Measurements from ENCODE around the gene RAB25. TPM values are rescaled to one million over a fixed set of nuclear protein-coding genes. Genes with fewer than 3 reads are reported as not detected.

The RAB25 gene
- total and polyA plus RNA-seq, 2 of the 13 experiments (the other 11 are each of a cell fraction or from before 2014, with no cell fraction given): 0.20 to 0.22 TPM

GRCh38 chr1:156086256-156086662 lies 25.3 kb downstream of the RAB25 start (continued):
- TF ChIP-seq SRSF9 (IDR thresholded peaks at IDR 0.05; ENCODE audit: borderline replicate concordance, insufficient read depth, low read depth, low read length, poor library complexity, severe bottlenecking): no peak
- no peak for TF ChIP-seq ETS1 (CRISPR knock-in tag; IDR thresholded peaks at IDR 0.05)
- peak; percentile 84; the same call in 1 of the 2 replicates for TF ChIP-seq ZNF816 (CRISPR knock-in tag; IDR thresholded peaks at IDR 0.05; ENCODE audit: borderline replicate concordance)
- TF ChIP-seq BHLHE40 (IDR thresholded peaks at IDR 0.05; ENCODE audit: low read length): peak; percentile 68
- no peak for TF ChIP-seq MTF2 (CRISPR knock-in tag; IDR thresholded peaks at IDR 0.05; ENCODE audit: borderline replicate concordance)
- TF ChIP-seq LCORL (IDR thresholded peaks at IDR 0.05): peak; percentile 97
- peak; percentile 94 for TF ChIP-seq LCORL (CRISPR knock-in tag; IDR thresholded peaks at IDR 0.05)
- no peak for TF ChIP-seq CERS6 (CRISPR knock-in tag; IDR thresholded peaks at IDR 0.05)
- no peak for TF ChIP-seq ZFP36L2 (CRISPR knock-in tag; IDR thresholded peaks at IDR 0.05)
- peak; percentile 74 for TF ChIP-seq MAX (IDR thresholded peaks at IDR 0.05)
- TF ChIP-seq ZNF136 (CRISPR knock-in tag; IDR thresholded peaks at IDR 0.05; ENCODE audit: low read depth): peak; percentile 89; the same call in 1 of the 2 replicates
- peak; percentile 70 for TF ChIP-seq HINFP (CRISPR knock-in tag; IDR thresholded peaks at IDR 0.05; ENCODE audit: low read depth)
- no peak for TF ChIP-seq ZNF782 (CRISPR knock-in tag; IDR thresholded peaks at IDR 0.05; ENCODE audit: borderline replicate concordance)
- TF ChIP-seq HOXA7 (CRISPR knock-in tag; IDR thresholded peaks at IDR 0.05): no peak
- TF ChIP-seq ZNF513 (CRISPR knock-in tag; conservative IDR thresholded peaks at IDR 0.05): no peak
- no peak for TF ChIP-seq SIN3B (IDR thresholded peaks at IDR 0.05; ENCODE audit: low read length)
- TF ChIP-seq ZNF275 (CRISPR knock-in tag; IDR thresholded peaks at IDR 0.05; ENCODE audit: borderline replicate concordance): peak; percentile 74; the same call in 1 of the 2 replicates
- TF ChIP-seq ZNF720 (CRISPR knock-in tag; IDR thresholded peaks at IDR 0.05): no peak
- no peak for TF ChIP-seq ZNF563 (CRISPR knock-in tag; IDR thresholded peaks at IDR 0.05)
- peak; percentile 91 for TF ChIP-seq ZFP1 (CRISPR knock-in tag; IDR thresholded peaks at IDR 0.05)
- TF ChIP-seq PRDM15 (CRISPR knock-in tag; IDR thresholded peaks at IDR 0.05): no peak
